Loucy (cell line): Measurements from ENCODE around the gene SREK1.

Experiments
- H2AFZ ChIP-seq: fragments of 200-600 bp; sonication (generic); 2 replicates; pipeline ENCODE4 v1.6.0; 2016; ENCODE audit warnings: antibody characterized with exemption, mild to moderate bottlenecking, low read length, moderate library complexity
- H3F3A ChIP-seq: fragments of 200-600 bp; 2 replicates; pipeline ENCODE4 v1.6.0; 2016; ENCODE audit warnings: antibody characterized with exemption, low read depth, mild to moderate bottlenecking
- H3K27me3 ChIP-seq: fragments of 200-600 bp; sonication (generic); 2 replicates; pipeline ENCODE4 v1.6.1; 2014; ENCODE audit warnings: low read length, mild to moderate bottlenecking; ENCODE audit not compliant: insufficient read depth, poor library complexity, severe bottlenecking
- H3K36me3 ChIP-seq: fragments of 200-600 bp; sonication (generic); 2 replicates; pipeline ENCODE4 v1.6.1; 2016; ENCODE audit warnings: low read length; ENCODE audit not compliant: insufficient read depth
- H3K4me1 ChIP-seq: fragments of 200-600 bp; sonication (generic); 2 replicates; pipeline ENCODE4 v1.5.1; 2014; ENCODE audit warnings: low read length, mild to moderate bottlenecking; ENCODE audit not compliant: insufficient read depth, poor library complexity, severe bottlenecking
- H3K4me2 ChIP-seq: fragments of 200-600 bp; sonication (generic); 2 replicates; pipeline ENCODE4 v1.6.0; 2014; ENCODE audit warnings: antibody characterized with exemption, low read length, low read depth, mild to moderate bottlenecking; ENCODE audit not compliant: poor library complexity, severe bottlenecking
- H3K4me3 ChIP-seq: fragments of 200-600 bp; sonication (generic); 2 replicates; pipeline ENCODE4 v1.5.1; 2014; ENCODE audit warnings: low read length, mild to moderate bottlenecking, mixed read lengths; ENCODE audit not compliant: poor library complexity, severe bottlenecking
- H3K79me2 ChIP-seq: fragments of 200-600 bp; sonication (generic); 2 replicates; pipeline ENCODE4 v1.6.1; 2014; ENCODE audit warnings: low read length; ENCODE audit not compliant: insufficient read depth
- H3K9ac ChIP-seq: fragments of 200-600 bp; sonication (generic); 2 replicates; pipeline ENCODE4 v1.6.0; 2014; ENCODE audit warnings: mild to moderate bottlenecking, low read depth, low read length, moderate library complexity; ENCODE audit not compliant: poor library complexity, severe bottlenecking
- H3K9me2 ChIP-seq: fragments of 200-600 bp; sonication (generic); replicated peaks from 2 replicates; pipeline ENCODE4 v1.6.1; 2016; ENCODE audit warnings: low read depth, low read length, mixed read lengths
- H3K9me3 ChIP-seq: fragments of 200-600 bp; sonication (generic); 2 replicates; pipeline ENCODE4 v1.6.1; 2014; ENCODE audit warnings: mild to moderate bottlenecking, antibody characterized with exemption, low read length, low read depth; ENCODE audit not compliant: insufficient read depth
- H4K20me1 ChIP-seq: fragments of 200-600 bp; sonication (generic); 2 replicates; pipeline ENCODE4 v1.6.0; 2014; ENCODE audit warnings: antibody characterized with exemption, low read length, mild to moderate bottlenecking; ENCODE audit not compliant: insufficient read depth, poor library complexity, severe bottlenecking
- EZH2phosphoT487 ChIP-seq: fragments of 200-600 bp; IDR thresholded peaks from 2 replicates; pipeline ENCODE4 v1.6.1; 2018; ENCODE audit warnings: antibody characterized with exemption, mild to moderate bottlenecking, moderate library complexity, borderline replicate concordance
- TF ChIP-seq, protein P1 (sequence below): fragments of 200-600 bp; sonication (generic); conservative IDR thresholded peaks from 2 replicates; pipeline ENCODE4 v1.5.1; 2014; ENCODE audit warnings: mild to moderate bottlenecking, antibody characterized with exemption, low read length

SREK1 gene

DNA sequence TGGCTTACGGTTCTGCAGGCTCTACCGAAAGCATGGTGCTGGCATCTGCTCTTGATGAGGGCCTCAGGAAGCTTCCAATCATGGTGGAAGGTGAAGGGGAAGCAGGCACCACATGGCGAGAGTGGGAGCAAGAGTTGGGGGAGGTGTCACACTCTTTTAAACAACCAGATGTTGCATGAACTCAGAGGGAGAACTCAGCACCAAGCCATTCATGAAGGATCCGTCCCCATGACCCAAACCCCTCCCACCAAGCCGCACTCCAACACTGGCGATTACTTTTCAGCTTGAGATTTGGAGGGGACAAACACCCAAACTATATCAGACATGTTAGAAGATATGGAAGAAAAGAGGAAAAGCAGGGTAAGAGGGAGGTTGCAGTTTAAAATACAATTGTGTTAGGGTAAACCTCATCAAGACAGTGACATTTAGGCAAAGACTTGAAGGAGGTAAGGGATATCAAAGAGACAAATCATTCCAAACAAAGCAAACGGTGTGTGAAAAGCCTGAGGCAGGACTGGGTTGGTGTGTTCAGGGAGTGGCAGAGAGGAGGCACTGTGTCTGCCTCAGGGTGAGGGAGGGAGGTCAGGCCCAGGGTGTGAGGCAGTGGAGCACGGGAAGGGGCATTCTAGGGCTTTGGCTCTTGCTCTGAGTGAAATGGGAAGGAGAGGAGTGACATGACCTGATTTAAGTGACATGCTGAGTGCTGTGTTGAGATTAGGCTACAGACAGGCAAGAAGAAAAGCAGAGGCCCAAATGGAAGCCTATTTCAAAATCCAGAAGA is 80.9 kb downstream of the SREK1 start:
- H3K9me3 ChIP-seq = no peaks in the 10 kb centered on the region
- no peak overlapping the region for H2AFZ ChIP-seq
- H3K9ac ChIP-seq = no peak overlapping the region
- H3K79me2 ChIP-seq = no peaks in the 10 kb centered on the region
- no peak for TF ChIP-seq EZH2phosphoT487
- TF ChIP-seq, protein P1, sequence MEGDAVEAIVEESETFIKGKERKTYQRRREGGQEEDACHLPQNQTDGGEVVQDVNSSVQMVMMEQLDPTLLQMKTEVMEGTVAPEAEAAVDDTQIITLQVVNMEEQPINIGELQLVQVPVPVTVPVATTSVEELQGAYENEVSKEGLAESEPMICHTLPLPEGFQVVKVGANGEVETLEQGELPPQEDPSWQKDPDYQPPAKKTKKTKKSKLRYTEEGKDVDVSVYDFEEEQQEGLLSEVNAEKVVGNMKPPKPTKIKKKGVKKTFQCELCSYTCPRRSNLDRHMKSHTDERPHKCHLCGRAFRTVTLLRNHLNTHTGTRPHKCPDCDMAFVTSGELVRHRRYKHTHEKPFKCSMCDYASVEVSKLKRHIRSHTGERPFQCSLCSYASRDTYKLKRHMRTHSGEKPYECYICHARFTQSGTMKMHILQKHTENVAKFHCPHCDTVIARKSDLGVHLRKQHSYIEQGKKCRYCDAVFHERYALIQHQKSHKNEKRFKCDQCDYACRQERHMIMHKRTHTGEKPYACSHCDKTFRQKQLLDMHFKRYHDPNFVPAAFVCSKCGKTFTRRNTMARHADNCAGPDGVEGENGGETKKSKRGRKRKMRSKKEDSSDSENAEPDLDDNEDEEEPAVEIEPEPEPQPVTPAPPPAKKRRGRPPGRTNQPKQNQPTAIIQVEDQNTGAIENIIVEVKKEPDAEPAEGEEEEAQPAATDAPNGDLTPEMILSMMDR = no peak
- no peak overlapping the region for H3K4me3 ChIP-seq
- no peaks in the 10 kb centered on the region for H4K20me1 ChIP-seq
- no peaks in the 10 kb centered on the region for H3K27me3 ChIP-seq
- H3K36me3 ChIP-seq = no peaks in the 10 kb centered on the region
- H3K9me2 ChIP-seq = no peaks in the 10 kb centered on the region
- no peaks in the 10 kb centered on the region for H3F3A ChIP-seq
- no peak overlapping the region for H3K4me2 ChIP-seq
- no peaks in the 10 kb centered on the region for H3K4me1 ChIP-seq

DNA sequence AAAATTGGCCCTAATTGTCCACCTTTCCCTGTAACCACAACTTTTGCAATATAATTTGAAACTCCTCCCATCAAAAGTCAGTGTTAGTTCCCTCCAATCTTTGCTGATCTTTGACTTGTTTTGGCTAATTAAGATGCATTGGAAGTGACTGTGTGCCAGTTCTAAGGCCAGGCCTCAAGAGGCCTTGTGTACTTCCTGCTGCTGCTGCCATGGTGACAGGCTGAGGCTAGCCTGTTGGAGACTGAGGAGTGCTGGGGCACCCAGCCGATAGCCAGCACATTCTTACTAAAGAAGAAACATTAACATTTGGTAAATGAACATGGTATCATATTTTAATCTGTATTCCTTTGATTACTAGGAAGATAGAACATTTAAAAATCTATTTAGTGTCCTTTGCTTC is 86.5 kb downstream of the SREK1 start:
- H3K4me2 ChIP-seq = no peak overlapping the region
- no peaks in the 10 kb centered on the region for H3K4me1 ChIP-seq
- H3F3A ChIP-seq = no peaks in the 10 kb centered on the region
- no peak overlapping the region for H3K9ac ChIP-seq
- TF ChIP-seq, protein P1 = no peak
- TF ChIP-seq EZH2phosphoT487 = no peak
- H3K36me3 ChIP-seq = no peaks in the 10 kb centered on the region
- no peaks in the 10 kb centered on the region for H3K79me2 ChIP-seq
- H3K27me3 ChIP-seq = no peaks in the 10 kb centered on the region
- no peaks in the 10 kb centered on the region for H4K20me1 ChIP-seq
- no peak overlapping the region for H2AFZ ChIP-seq
- H3K9me2 ChIP-seq = no peaks in the 10 kb centered on the region
- H3K4me3 ChIP-seq = no peak overlapping the region
- H3K9me3 ChIP-seq = no peaks in the 10 kb centered on the region

DNA sequence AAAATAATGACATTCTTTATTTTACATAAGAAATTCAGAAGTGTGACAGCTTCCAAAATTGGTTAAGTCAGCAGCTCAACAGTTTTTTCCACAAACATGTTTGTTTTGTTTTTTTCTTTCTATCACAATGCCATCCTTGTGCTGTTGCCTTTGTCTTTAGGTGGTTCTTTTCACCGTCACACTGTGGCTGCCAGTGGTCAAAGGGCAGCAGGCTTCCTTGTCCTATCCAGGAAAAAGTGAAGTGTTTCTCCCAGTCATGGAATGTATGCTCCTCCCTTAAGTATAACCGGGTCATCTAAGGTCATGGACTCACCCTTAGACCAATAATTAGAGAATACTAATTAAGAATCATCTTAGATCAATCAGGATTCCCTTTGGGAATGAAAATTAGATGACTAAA is 87.4 kb downstream of the SREK1 start:
- no peak overlapping the region for H3K4me3 ChIP-seq
- H3K79me2 ChIP-seq = no peaks in the 10 kb centered on the region
- H3K27me3 ChIP-seq = no peaks in the 10 kb centered on the region
- H3K36me3 ChIP-seq = no peaks in the 10 kb centered on the region
- no peak overlapping the region for H3K4me2 ChIP-seq
- H2AFZ ChIP-seq = no peak overlapping the region
- no peaks in the 10 kb centered on the region for H3K9me3 ChIP-seq
- no peaks in the 10 kb centered on the region for H3K9me2 ChIP-seq
- H3F3A ChIP-seq = no peaks in the 10 kb centered on the region
- no peaks in the 10 kb centered on the region for H3K4me1 ChIP-seq
- H3K9ac ChIP-seq = no peak overlapping the region
- no peaks in the 10 kb centered on the region for H4K20me1 ChIP-seq
- TF ChIP-seq, protein P1 = no peak
- TF ChIP-seq EZH2phosphoT487 = no peak
